DMS153 treated with DMSO at 0.1 percent for 48 hours (cell line): ENCODE measurements around the gene C5.

Source experiments
- DNase-seq: peaks from one replicate; lab custom pipeline; 2025; ENCODE audit not compliant: unreplicated experiment; lab: John Stamatoyannopoulos, UW

Gene C5

DNA sequence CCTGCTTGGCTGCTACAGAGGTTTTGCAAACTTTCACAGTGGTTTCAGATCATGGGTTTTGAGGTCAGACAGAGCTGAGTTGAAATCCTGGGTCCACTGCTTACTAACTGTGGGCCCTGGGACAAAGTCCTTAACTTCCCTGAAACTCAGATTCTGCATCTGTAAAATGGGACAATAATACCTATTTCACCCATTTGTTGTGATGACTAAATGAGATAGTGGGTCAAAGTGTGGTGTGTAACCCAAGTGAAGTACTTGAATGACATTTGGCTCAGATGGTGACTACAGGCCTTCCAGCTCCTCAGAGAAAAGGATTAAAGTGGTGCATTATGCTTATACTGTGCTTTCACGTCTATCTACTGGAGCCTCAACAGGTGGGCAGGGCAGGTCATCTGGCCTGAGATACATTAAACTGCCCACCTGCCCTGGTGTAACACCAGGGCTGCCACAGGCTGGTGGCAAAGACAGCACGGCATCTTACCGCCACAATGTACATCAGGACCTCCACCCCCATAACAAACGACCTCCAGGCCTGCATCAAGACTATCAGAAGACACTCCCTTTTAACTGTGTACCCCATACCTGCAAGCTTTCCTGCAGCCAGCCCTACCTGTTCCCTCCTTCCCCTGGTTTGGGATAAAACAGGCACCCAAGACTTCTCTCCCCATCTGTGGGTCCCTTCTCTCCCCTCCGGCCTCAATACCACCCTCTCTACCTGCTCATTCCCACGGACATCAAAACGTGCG is 122.6 kb downstream of the C5 start:
- no peak for DNase-seq

DNA sequence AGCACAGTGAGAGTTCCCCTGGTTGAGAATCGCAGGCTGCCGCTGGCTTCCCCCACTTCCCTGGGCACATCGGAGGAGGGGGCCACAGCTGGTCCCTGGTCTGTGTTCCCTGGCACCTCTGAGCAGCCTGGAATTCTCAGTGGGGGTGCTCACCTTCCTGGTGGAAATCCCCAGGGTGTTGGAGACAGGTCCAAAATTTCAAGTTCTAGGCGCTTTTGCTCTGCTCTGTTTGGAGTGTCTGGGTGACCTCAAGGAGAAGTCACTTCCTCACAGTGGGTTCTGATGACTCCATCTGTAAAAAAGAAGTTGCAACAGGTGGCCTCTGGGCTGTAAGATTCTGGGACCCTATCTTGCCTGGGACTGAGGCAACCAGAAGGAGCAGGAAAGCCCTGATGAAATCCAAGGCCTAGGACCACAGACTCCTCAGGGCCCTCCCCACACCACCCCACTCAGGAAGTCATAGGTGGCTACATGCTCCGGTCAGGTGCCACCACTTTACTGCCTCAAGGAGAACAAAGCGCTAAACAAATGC is 123.6 kb downstream of the C5 start, which contains the start of gene TRAF1:
Gene TRAF1 (minus strand): TSS at position 400 of the 532 bp plus-strand sequence. CDS start 721 bp downstream, outside the sequence.
- DNase-seq: no peak

DNA sequence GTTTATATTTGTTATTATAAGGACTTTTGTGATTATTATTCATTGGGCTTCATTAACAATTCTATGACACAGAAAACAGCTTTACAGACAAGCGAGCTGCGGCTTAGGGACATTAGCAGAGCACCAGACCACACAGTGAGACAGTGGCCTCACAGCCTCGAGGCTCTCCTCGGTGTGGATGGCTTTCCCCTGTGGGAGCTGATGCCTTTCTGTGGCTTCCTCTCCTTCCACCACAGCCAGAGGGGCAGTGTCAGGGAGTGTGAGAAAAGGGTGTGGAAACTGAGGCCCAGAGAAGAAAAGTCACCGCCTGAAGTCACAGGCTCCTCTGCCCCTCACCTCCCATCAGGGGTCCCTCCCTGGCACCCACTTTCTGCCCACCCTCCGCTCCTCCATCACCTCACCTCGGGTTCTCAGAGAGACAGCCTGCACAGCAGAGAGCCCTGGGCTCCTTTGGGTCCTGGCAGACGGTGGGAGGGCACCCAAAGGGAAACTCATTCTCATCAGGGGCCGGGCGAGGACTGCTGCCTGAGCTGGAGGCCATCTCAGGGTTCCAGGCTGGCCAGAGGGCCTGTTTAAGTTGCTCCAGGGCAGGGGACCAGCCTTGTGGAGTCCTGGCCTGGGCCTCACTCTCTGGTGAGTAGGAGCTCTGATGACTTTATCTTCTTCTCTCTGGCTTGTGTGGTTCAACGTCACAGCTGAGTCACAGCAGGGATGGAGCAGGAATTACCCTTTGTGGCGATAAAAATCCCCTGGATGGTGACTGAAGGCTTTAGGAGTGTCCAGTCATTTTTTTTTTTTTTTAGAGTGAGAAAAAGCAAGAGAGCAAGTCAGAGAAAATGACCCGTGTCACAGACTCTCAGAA is 124.3 kb downstream of the C5 start:
- no peak for DNase-seq

DNA sequence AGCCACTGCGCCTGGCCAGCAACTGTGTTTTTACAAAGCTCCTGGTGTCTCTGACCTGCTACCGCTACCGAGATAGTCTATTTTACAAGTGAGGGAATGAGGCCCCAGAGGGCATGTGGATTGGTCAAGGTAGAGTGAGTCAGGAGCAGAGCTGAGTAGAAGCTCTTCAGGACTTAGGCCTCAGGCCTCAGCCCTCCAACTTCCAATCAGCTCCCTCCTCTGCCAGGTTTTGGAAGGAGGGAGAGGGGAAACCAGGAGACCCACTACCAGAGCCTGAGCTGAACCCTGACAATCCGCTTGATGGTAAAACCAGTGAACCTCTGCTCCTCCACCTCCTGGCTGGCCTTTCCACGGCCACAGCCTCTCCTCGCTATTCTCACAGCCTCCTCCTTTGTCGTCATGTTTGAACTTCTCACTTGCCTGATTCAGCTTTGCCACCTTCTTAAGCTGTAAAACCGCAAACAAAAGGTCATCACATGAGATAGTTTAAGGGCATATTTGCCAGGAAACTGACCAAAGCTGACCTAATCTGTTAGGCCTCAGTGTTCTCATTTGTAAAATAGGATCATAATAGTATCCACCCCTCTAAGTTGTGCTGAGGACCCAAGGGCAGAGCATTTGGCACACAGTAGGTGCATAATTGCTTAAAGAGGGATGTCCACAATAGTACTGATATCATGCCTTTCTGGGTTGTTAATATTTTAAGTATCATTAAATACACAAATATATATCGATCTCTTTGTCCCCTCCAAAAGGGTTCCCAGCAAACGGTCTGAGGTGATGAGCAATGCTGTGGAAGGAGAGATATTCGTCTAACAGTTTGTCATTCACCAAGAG is 125.2 kb downstream of the C5 start:
- DNase-seq: no peak

DNA sequence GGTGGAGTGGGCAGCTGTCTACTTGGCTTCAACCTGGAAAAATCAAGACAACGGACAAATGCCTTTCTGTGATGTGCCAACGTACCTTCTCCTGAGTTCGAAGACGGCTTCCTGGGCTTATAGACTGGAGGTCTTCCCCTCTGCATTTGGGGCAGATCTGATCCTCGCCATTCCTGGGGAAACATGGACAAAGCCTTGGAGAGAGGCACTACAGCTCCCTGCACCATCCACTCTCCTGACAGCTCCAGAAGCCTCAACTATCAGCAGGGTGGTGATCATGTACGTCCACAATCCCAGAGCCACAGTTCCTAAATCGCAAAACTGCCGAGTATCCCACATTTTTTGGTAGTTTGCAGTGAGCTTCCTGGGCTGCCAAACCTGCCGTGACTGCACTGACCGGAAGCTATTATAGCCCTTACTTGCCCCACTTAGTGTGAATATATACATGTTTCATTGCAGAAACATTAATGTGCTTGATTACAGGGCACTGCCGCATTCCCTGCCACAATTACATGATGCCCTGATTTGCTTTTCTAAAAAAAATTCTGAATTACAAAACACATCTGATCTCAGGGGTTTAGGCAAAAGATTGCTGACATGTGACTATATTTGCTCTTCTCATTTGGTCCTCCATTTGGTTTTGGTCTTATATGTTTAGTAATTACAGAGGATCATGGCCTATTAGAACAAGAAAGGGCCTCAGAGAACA is 126.3 kb downstream of the C5 start:
- DNase-seq: no peak

DNA sequence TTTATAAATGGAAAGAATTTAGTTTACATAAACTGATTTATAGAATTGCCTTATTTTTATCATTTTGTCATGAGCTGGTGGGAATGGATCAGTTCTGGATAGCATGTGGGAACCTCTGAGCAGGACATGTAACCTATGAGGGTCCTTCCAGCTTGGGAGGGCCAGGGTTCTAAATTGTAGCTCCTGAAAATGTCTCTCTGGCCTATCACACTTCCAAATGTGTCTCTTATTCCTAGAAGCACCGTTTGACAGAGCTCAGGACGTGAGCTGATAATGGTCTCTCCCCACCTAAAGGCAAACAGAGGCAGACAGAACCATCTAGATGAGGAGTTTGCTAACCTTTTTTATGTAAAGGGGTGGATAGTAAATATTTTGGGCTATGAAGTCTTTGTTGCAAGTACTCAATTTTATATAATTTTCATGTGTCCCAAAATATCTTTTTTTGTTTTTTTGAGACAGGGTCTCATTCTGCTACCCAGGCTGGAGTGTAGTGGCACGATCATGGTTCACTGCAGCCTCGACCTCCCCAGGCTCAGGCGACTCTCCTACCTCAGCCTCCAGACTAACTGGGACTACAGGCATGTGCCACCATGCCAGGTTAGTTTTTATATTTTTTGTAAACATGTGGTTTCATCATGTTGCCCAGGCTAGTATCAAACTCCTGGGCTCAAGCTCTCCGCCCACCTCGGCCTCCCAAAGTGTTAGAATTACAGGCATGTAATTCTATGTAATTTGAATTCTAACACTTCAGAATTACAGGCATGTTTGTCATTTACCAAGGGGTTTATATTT is 127.5 kb downstream of the C5 start:
- DNase-seq: no peak

DNA sequence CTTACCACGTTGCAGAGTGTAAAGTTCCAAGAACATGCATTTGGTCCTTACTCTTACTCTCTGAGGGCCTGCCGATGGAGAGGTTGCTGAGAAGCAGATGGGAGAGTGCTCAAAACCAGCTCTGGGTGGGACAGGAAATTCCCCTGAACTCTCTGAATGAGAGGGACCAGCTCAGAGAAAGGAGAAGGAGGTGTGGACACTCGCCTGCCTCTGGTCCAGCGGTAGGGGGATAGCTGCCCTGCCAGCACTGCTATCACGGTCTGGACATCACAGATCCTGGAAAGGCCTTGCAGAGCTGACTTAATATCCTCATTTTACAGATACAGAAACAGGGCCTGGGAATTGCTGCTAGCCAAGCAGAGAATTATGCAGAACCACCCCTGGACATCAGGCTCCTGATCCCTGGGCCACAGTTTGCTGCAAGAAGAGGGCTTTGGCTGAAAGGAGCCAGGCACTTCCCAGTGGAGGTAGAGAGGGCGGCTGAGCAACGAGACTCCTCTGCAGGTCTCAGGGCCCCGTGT is 128.4 kb downstream of the C5 start:
- DNase-seq: no peak

DNA sequence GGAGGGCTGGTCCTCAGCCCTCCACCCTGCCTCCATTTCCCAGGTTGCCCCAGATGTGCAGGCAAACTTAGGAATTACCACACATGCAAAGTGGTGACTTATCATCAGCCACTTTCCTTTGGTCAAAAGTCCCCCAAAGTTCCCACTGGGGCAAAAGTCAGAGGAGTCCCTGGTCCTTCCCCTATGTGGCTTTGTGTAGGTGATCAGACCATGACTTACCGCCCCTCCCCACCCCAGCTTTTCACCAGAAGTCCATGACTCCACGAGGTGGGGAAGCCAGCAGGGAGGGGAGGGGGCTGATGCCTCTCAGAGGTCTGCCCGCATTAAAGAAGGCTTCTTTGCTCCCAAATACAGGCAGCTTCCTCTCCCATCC is 129.3 kb downstream of the C5 start:
- no peak for DNase-seq

DNA sequence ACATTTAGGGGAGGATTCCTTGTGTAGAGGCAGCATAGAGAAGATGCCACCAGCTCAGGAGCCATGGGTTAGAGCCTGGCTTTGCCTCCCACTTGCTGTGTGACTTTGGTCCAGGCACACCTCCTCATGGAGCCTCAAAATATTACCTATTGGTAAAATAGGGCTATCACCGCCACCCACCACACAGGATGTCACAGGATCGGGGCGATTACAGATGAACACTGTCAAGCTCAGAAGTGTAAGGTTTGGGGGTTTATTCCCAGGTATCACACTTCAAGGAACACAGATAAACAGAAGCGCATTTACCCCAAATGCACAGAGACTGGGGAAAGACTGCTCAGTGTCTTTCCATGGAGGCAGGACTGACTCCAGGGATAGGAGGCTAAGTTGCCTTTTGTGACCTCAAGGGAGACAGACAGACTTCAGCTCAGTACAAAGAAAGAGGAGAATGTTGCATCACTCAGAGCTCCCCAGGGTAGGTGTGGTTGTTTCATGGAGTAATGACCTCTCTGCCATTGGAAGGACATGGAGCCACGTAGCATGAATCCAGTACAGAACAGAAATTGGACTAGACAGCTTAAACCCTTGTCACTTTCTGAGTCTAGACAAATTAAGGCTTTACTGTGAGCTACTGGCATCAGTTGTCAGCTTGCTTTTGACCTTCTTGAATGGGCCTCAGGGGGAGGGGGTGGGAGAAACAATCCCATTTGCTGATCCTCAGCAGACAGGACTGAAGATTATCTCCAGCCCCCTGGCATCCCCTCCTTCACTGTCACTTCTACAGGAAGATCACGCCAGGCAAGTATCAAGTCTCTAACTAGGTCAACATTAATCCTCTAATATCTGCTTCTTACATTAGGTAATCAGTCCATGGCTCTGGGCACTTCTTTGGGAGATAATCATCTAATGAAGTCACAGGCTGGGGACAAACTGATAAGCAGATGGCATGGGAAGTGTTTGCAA is 130.0 kb downstream of the C5 start:
- no peak for DNase-seq

DNA sequence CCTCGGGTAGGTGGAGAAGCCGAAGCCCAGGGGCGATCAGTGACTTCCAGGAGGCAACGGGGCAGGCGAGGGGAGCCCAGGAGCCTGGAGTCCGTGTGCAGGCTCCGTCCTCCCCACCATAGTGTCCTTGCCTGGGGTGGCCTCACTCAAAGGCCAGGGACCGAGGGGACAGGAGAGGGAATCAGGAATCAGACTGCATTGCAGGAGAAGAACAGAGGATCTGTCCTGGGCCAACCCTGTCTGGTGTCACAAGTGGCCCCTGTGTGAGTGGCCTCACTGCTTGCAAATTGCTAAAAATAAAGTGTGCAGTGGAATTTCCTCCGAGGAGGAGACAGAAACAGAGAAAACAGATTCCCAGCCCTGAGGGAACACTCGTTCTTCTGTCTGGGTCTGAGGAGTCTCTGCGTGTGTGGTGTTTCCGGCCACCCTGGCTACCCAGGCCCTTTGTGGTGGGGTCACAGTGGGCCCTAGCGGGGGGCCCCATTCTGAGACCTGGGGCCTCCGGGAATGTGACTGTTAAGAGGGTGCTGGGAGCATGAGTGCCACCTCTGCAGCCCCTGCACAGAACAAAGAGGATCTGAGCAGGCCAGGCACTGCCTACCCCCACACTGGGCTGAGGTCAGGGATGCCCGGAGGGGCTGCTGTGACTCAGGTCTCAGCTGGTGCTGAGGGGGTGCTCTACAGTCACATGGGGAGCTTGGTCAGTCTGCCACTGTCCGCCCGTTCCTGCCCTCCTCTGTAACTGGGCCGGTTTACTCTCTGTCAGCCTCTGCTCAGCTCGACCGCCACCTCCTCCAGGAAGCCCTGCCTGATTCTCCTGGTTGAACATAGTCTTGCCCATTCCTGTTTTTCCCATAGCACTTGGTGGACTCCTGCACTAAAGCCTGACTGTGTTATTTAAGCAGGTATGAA is 130.9 kb downstream of the C5 start:
- no peak for DNase-seq

DNA sequence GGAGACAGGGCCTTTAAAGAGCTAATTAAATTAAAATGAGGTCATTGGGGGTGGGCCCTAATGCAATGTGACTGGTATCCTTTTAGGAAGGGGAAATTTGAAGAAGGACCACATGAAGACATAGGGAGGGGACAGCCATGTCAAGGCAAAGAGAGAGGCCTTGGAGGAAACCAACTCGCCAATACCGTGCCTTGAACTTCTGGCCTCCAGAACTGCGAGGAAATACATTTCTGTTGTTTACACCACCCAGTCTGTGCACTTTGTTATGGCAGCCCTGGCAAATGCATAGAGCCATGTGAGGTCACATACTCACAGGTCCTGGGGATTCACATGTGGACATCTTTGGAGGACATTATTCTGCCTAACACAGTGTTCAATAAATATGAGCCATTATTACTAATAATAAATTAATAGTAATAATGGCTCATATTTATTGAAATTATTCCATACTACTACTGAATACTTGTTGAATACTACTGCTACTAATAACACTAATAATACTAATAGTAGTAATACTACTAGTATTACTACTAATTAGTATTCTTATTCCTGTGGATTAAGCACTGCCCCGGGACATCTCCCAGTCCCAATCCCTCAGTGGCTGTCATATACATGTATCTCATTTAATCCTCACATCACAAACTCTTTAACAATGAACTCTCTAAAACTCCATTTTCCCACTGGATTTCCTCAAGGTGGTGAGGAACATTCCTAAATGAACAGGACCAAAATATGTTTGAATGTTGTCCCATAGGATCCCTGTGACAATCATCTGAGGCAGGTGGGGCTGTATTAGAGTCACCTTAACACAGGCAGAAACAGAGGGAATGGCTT is 131.9 kb downstream of the C5 start:
- no peak for DNase-seq

DNA sequence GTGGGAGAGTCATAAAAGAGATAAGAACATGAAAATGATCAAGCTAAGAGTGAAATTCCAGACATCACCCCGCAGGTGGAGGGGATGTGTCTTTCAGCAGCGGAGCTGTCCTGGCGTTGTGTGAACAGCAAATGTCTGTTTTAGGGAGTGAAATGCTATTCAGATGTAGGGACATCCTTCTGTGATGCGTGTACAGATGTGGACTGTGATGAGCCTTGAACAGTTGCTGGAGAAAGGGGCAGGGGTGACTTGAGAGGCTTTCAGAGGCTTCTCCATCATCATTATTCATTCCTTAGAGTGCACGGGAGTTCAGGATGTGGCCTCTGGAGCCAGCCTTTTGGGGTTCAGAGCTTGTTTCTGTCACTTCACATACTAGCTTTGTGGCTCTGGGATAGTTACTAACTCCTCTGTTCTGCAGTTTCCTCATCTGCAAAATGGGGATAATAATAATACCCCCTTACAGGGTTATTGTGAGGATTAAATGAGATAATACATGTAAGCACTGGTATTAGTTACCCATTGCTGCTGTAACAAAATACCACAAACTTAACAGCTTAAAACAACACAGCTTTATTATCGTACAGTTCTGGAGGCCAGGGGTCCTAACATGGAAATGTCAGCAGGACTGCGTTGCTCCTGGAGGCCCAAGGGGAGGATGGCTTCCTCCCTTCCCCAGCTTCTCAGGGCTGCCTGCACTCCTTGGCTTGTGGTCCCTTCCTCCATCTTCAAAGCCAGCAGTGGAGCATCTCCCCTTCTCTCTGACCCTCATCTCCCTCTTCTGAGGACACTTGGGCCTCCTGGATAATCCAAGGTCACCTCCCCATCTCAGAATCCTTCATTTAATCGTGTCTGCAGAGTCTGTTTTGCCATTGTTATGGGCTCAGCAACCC is 132.8 kb downstream of the C5 start:
- DNase-seq: no peak

DNA sequence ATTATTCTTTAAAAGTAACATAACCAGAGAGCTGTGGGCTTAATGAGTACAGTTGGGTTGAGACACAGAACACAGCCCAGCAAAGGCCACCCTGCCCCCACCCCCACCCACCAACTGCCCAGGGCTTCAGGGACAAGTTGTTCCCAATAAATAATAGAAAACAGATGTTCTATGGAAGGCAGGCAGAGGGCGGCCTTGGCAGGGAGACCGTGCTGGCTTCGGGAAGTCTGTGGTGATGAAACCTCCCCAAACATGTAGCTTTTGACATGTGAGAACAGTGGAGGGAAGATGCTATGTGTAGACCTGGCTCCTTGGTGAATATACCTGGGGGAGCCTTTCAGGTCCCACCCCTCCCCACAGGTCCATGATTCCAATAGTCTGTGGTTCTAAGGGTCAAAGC is 133.5 kb downstream of the C5 start:
- DNase-seq: no peak

DNA sequence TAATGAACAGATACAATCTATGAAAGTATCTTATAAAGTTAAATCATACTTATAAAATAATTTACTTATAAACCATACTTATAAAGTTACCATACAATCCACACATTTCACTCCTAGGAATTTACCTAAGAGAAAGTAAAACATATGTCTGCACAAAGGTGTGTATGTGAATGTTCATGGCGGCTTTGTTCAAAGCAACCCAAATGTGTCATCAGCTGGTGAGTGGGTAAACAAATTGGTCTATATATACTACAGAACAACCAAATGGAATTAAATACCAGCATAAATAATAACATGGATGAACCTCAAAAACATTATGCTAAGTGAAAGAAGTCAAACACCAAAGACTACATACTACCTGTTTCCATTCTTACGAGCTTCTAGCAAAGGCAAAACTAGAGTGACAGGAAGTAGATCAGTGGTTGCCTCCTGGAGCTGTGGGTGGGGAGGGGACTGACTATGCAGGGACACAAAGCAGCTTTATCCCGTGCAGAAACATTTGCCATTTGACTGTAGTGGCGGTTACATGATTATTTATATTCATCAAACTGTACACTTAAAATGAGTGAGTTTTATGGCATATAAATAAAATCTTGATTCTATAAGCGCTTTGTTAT is 134.1 kb downstream of the C5 start:
- no peak for DNase-seq

DNA sequence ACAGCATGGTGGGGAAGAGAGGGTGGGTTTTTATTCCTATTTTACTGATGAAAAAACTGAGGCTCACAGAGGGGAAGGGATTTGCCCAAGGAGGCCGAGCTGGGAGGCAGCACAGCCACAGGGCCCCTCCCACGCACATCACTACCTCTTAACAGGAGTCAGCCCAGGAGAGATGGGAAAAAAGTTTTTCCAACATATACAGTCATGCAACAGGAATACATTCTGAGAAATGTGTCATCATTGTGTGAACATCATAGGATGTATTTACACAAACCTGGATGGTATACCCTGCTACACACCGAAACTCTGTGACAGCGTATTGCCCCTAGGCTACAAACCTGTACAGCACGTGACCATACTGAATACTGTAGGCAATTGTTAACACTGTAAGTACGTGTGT is 135.1 kb downstream of the C5 start:
- DNase-seq: no peak
